HG02840 (cell line): ENCODE data around the gene RASA3.
"Not testable (repeated sequence)": the region's sequence is repeated elsewhere in the genome, so short reads cannot be mapped to it uniquely, and the experiment has no call there.

Source experiments
- ATAC-seq: cut with Tn5 transposase; IDR thresholded peaks from one replicate; pipeline ENCODE4 v1.9.1; 2021; ENCODE audit warnings: mild to moderate bottlenecking, moderate library complexity, moderate number of reproducible peaks; ENCODE audit not compliant: unreplicated experiment, low FRiP score

The RASA3 gene

DNA sequence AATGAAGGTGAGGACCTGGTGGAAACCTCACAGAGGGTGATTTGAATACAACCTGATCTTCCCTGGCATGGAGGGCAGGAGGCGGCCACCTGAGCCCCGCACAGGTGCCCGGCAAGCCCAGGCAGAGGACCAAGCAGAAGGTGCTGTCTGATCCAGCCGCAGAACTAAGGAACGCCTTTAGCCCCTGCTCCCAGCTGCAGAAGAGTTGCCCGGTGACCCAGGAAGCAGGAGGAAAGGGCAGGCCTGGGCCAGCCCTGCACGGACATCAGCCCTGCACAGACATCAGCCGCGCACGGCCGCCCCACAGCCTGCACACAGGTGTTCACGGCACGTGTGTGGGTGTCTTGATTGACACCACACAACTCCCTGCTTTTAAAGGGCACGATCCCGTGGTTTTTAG, 43.1 kb downstream of the RASA3 start:
- no peak for ATAC-seq

DNA sequence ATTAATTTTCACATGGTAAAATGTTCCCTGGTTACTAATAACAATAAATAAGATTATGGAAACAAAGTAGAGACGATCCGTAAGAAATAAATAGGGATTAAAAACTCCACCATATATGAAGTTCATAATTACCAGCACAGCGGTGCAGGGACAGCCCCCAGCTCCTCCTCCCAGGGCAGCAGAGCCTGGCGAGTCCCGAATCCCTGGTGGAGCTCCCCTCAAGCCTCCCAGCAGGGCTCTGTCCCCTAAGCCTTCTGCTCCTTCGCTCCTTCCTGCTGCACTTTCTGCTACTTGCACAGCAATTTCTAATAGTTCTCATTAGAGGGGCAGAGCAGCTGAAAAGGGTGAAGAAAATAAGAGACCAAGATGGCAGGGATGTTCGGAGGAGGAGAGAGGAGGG, 43.6 kb downstream of the RASA3 start:
- ATAC-seq: no peak

DNA sequence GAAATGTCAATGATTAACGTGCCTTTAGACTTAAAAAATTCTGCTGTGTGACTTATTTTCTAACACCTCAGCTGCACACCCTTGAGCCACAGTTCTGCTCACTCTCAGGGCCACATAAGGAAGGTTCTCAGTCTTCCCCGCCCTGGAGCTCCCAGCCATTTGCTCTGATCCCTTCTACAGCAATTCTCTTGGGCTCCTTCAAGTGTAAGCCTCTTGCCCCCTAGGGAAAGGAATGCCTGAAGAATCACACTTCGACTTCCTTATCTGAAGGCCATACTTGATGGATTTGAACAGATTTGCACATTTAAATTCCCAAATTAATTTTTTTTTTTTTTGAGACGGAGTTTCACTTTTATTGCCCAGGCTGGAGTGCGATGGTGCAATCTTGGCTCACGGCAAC, 44.2 kb downstream of the RASA3 start:
- no peak for ATAC-seq

DNA sequence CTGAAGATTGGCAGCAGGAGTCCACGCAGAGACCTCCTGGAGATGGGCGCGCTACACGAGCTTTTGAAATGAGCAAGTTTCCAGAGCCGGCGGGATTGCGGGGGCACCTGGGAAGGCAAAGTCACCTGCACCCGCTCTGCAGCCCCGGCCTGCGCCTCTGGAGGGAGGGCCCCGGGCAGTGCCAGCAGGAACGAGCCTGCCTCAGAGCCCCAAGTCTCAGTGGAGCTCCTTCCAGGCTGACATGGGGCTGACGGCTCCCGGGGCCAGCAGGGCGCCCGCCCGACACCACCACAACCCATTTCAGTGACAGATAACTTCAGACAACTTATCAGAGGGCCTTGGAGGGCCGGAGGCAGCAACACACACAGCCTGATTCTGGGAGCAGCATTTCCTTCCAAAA, 45.0 kb downstream of the RASA3 start:
- no peak for ATAC-seq

DNA sequence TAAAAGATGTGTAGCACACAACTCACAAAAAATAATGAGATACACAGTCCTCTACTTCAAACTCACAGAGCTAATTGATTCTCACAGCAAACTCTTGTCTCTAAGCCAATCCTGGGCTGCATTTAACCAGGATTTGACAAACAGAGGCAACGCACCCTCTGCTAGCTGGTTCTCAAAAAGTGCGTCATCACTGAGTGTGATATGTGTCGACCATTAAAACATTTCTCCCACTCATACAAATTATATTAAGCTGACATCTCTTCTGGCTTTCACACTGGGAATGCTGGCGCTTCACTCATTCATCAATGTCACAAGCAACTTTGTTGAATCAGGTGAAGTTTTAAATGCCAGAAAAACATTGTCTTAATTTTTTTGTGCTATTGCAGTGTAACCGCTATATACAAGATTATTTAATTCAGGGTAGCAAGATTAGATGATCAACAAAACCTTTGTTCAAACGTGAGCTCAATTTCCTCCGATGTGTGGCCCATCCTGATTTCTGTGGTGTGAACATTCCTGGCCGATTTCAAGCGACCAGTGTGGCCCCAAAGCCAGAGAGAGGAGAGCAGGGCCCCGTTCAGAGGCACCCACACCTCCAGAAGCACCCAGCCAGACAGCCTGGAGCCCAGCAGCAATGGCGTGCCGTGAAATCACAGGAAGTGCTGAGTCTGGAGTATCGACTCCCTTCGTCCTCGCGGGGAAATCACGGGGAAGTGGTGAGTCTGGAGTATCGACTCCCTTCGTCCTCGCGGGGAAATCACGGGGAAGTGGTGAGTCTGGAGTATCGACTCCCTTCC, 49.4 kb downstream of the RASA3 start:
- ATAC-seq: no peak

DNA sequence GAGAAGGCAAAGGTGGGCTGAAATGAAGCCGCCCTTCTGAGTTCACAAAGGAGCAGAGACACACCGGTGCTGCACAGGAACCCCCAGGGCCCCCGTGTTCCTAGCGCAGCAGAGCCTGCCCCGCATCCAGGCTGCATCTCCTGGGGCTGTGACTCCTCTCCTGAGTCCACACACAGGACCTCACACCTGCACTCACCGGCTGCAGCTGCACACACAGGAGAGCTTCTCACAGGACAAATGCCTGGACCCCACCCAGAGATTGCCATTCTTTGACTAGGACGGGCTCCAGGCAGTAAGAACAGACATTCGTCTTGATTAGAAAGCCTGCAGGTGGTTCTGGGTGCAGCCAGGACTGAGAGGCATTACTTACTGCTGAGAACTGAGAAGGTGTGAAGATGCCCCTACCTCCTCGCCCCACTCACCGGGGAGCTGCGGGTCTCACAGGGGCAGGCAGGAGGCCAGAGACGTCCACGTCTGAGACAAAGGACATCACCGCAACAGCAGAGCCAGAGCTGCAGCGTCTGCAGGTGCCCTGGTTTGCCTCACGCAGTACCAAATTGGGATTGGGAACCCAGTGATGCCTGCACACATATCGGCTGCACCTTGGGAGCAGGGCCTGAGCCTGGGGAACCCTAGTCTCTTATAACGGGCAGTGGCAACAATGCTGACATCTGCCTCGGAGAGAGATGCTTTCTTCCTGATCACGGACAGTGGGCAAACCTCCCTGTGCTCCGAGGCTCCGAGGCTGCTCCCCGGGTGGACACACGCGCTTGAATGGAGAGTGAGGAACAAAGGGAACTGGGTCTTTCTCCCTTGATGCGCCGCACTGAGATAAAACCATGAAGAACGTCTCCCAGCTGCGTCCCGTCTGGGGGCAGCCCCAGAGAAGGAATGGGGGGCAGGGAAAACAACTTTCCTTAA, 50.4 kb downstream of the RASA3 start:
- ATAC-seq: no peak

DNA sequence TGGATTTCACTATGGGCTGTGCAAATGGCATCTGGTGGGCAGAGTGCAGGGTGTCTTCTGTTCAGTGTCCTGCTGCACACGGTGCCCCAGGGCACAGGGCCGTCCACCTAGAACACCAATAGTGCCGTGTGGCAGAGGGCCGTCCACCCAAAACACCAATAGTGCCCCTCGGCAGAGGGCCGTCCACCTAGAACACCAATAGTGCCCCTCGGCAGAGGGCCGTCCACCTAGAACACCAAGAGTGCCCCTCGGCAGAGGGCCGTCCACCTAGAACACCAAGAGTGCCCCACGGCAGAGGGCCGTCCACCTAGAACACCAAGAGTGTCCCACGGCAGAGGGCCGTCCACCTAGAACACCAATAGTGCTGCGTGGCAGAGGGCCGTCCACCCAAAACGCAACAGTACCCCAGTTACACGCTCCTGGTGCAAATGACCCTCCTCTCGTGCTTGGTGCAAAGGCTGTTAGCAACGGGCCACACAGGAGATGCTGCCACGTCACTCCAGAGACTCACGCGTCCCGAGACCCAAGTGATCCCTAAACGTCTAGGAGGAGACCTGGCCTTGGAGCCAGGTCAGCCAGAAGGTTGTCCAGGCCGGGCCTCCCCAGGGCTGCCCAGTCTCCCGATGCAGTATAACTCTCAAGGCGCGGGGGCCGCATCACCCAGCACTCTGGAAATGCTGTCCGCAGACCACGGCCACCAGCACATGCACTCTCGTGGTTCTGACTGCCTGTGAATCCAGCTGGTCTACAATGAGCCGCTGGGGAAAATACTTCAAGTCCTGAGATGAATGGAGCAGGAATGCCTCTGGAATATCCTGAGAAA, 51.5 kb downstream of the RASA3 start:
- ATAC-seq: no peak

DNA sequence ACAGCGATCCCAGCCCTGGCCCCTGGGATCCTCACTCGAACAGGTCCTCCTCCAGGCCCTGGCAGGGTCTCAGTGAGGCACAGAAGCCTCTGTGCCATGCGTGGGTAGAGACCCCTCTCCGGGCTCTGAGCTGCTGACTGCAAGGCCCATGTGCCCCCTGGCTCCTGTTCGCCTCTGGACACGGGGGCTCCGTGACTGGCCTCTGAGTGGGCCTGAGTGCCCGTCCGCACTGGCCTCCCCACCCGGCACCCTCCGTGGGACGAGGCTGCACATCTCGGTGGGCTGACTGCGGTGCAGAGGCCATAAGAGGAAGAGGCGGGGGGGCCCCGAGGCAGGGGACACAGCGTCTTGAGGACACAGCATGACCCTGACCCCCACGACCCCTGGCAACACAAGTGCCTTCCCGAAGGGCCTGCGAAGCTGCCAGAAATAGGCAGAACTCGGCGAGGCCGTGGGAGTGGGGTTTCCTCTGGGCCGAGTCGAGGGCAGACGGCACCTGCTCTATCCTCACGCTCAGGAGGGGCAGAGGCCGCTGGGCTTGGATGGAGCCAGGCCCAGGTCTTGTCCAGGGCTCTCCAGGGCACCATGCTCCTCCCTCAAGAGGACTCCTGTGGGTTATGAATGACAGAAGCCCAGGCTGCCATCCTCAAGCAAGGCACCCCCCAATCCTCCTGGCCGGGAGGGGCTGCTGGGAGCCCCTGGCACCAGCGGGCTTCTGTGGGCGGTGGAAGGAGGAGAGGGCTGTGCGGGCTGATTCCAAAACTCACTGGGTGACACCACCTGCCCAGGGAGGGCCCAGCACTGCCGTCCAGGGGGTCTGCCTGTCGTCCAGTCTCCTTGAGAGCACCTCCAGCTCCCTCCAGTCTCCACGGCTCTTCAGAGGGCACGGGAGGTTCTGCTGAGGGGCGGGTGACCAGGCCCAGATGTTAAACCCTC, 52.6 kb downstream of the RASA3 start:
- ATAC-seq: no peak

DNA sequence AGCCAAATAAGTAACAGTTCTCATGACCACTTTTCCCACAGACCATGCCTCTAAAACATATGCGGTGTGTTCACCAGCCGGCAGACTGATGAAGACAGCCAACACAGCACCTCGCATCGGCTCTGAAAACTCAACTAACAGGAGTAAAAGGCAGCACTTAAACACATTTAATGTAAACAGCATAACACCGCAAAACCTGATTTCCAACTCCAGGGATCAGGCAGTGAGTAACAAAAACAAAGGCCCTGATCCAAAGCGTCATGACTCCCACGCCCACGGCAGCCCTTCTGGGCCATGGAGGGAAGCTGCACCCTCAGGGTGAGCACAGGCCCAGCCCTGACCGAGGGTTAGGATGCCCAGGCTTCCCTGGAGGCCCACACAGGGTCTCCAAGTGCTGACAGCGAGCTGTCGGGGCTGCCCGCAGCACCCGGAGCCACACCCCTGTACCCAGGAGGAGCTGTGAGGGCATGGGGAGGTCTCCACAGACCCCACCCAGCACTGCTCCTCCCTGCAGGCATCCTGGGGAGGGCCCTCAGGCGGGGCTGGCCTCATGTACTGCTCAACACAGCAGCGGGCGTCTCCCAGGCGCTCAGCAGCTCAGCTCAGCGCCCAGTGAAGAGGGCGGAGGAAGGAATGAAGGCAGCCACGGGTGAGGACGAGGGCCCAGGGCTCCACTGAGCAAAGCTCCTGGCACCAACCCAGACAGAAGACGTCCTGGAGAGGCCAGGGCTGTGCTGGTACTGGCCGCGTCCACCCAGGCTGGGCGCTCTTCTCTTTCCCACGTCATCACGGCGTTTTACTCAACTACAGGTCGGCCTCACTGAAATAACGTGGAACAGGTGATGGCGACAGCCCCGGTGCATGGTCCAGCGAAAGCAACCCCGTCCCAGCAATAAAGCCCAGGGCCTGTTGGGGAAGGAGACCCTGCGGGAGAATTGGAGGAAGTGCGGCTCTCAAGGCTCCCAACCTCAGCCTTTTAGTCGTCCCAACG, 53.7 kb downstream of the RASA3 start:
- ATAC-seq: no peak

DNA sequence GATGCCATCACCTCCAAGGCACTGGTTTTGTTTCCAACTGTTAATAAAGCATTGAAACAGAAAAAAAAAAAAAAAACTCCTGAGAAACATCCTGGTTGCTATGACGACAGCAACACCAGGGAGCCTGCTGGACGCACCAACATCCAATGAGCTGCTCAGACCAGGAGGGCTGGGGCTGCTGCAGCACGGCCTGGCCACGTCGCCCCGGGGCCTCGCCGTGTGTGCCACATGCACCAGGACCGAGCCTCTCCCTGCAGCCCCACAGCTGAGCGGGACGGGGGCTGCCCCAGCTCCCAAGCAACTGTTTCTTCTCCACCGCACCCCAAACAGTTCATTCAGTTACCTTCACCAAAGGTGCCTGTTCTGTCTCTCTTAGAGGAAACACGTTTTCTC, 54.5 kb downstream of the RASA3 start:
- ATAC-seq: no peak

DNA sequence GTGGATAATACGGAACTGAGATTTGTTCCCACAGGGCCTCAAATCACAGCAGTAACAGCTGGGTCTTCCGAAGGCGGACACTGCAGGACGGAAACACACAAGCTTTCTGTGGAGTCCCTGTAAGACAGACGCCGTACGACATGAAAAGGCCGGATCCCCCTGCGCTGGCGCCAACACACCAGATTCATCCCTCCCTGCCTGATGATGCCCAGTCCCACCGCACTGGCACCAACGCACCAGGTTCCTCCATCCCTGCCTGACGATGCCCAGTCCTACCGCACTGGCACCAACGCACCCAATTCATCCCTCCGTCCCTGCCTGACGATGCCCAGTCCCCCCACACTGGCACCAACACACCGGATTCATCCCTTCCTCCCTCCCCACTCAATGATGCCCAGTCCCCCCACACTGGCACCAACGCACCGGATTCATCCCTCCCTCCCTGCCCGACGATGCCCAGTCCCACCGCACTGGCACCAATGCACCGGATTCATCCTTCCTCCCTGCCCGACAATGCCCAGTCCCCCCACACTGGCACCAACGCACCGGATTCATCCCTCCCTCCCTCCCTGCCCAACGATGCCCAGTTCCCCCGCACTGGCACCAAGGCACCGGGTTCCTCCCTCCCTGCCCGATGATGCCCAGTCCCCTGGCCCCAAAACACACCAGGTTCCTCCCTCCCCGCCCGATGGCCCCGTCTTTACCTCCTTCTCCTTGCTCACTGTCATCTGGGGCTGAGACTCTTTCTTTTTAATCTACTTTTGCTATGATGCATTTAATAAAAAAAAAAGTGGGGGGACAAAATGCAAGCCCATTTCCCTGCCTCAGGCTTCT, 55.1 kb downstream of the RASA3 start:
- ATAC-seq: no peak

DNA sequence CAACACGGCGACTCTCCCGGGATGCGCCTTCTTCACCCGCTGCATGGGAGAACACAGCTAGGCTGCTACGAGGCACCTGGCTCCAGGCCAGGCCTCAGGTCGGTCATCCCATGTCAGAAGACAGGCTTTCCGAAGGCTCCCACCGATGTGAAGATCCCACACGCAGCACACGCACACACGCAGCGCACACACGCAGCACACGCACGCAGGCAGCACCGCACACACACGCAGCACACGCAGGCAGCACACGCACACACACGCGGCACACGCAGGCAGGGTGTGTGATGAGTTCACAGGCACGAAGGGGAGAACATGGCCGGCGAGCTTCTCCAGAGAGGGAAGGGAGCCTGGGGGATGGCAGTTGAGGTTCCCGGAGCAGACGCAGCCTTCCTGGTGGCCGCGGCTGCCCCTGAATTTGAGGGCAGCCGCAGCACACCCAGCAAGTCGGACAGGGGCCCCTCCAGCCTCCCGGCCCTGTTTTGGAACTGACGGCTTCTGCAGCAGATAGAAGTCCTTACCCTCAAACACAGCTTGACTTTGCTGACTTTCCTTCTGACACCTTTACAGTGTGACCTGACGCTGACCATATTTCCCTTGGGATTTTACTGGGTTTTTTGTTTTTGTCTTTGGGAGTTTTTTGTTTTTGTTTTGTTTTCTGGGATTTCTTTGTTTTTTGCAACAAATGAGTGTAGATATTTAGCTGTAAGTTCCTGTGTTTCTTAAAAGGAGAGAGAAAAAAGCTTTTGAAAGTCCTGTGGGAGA, 55.9 kb downstream of the RASA3 start:
- no peak for ATAC-seq

DNA sequence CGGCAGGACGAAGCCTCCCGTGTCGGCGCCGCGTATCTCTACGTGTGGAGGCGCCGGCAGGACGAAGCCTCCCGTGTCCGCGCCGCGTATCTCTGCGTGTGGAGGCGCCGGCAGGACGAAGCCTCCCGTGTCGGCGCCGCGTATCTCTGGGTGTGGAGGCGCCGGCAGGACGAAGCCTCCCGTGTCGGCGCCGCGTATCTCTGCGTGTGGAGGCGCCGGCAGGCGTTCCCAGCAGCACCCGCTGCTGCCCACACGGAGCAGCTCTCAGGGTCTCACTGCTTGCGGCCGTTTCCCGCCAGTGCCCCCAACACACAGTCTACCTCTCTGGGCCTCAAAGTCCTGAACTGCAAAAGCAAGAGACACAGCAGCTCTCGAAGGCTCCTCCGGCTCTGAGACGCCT, 56.6 kb downstream of the RASA3 start:
- ATAC-seq: not testable (repeated sequence)

DNA sequence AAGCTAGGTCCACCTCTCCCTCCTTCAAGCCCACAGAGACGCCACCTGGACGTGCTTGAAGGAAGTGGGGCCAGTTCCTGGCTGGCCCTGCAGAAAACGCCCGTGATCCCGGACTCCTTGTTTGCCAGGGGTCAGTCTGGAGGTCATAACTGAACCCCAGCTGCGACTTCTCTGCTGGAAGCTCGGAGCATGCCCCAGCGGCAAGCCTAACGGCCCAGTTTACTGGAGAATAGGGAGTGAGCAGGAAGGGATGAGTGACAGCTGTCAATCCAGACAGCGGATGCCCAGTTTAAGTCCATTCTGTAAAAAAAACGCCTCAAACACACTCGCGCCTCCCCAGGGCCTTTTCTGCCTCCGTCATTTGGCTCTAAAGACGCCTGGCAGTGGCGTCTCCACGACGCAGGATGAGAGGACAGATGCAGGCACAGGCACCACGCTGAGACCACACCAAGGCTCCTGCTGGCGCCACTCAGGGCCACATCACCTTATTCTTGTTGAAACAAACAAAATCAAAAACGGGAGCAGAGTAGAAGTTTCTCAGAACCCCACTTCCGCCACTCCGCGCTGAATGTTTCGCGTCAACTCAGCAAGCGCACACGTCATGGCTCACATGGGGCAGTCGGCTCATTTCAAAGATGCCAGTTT, 57.6 kb downstream of the RASA3 start:
- ATAC-seq: no peak

DNA sequence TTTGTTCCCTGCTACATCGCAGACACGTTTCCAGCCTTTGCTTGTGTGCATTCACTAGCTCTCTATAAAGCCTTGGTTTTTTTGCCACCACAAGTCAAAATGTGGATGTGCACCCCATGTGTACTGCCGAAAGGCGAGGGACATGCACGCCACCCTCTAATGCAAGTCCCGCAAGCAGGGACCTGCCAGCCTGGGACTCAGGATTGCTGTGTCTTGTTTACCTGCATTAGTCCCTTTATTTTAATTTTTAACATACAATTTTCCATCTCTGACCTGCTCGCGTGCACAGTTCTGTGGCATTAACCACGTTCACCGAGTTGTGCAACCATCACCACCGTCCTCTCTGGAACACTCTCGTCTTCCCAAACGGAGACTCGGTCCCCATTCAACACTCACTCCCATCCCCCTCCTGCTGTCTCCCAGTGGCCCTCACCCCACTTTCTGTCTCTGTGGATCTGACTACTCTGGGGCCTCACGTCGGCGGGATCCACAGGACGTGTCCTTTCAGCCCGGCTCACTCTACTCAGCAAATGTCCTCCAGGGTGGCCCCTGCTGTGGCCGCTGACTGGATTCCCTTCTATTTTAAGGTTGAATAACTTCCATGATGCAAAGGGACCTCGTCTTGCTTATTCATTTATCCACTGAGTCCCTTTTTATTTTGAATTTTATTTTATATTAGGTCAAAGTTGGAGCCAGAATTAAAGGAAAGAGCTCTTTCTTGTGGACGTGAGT, 58.4 kb downstream of the RASA3 start:
- no peak for ATAC-seq

DNA sequence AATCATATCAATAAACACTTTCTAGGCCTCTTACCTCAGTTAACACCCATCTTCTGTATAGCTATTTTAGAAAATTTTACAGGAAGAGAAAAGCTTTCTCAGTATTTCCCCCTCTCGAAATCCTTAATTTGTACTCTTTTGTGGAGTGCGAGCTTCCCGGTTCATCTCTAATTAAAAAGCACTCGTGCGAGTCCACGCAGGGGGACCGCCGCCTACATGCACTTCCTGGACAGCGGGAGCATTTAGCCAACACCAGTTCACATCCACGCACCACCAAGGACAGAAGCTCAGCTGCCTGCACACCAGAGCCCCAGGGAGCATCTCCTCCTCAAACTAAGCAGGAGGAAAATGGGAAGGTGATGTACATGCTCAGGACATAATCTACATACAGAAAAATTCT, 60.0 kb downstream of the RASA3 start:
- ATAC-seq: no peak
